Right lobe of liver (tissue), 4 donors: Measurements from ENCODE around the gene SERP2.

Experiments used
- POLR2A ChIP-seq: fragments of 450-650 bp; IDR thresholded peaks from one replicate; pipeline ENCODE4 v1.6.1; 2017; ENCODE audit warnings: antibody characterized with exemption, mild to moderate bottlenecking
- TF ChIP-seq, protein P1 (sequence below), 4 donors: fragments of 200-600 bp in 3 of 4; fragments of 450-650 bp in 1 of 4; IDR thresholded peaks; one replicate each; pipeline versions ENCODE4 v1.5.1 to v1.8.0; 2016 to 2022; ENCODE audit warnings: antibody characterized with exemption in 4 of 4, mild to moderate bottlenecking in 2 of 4
- donor health status: DM: no; HTN: no; CAD: no.
- donor health status: DM: no; HTN: no; CAD: no.
- donor health status: DM: no; HTN: yes; CAD: no.

- TF ChIP-seq, protein P1, sequence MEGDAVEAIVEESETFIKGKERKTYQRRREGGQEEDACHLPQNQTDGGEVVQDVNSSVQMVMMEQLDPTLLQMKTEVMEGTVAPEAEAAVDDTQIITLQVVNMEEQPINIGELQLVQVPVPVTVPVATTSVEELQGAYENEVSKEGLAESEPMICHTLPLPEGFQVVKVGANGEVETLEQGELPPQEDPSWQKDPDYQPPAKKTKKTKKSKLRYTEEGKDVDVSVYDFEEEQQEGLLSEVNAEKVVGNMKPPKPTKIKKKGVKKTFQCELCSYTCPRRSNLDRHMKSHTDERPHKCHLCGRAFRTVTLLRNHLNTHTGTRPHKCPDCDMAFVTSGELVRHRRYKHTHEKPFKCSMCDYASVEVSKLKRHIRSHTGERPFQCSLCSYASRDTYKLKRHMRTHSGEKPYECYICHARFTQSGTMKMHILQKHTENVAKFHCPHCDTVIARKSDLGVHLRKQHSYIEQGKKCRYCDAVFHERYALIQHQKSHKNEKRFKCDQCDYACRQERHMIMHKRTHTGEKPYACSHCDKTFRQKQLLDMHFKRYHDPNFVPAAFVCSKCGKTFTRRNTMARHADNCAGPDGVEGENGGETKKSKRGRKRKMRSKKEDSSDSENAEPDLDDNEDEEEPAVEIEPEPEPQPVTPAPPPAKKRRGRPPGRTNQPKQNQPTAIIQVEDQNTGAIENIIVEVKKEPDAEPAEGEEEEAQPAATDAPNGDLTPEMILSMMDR (IDR thresholded peaks at IDR 0.05): no peak
- TF ChIP-seq POLR2A: no peak
Observed at GRCh38 chr13:44365008-44365407, 8.6 kb upstream of the SERP2 start.
